Measurements from ENCODE around the gene SMU1.
A peak's percentile ranks its signal among the peaks of the same experiment; 100 is the strongest.

Gene SMU1

DNA sequence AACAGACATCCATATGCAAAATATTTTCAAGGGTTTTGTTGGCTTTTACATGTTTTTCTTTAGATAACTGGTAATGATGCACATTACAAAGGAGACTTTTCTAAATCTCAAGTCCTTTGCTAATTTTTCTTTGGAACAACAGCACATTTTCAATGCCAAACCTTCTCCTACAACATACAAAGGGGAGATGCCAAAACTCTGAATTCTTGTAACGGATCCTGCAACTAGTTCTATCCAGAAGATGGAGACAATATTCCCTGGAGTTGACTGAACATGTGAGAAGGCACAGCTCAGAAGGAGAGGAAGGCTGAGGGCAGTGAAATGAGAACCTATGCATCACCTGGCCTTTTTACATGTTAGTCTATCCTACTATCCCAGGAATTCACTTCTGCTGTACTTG, 30.4 kb downstream of the SMU1 start:
- DNase-seq (ENCODE audit: low read depth, low spot score) = no peak

DNA sequence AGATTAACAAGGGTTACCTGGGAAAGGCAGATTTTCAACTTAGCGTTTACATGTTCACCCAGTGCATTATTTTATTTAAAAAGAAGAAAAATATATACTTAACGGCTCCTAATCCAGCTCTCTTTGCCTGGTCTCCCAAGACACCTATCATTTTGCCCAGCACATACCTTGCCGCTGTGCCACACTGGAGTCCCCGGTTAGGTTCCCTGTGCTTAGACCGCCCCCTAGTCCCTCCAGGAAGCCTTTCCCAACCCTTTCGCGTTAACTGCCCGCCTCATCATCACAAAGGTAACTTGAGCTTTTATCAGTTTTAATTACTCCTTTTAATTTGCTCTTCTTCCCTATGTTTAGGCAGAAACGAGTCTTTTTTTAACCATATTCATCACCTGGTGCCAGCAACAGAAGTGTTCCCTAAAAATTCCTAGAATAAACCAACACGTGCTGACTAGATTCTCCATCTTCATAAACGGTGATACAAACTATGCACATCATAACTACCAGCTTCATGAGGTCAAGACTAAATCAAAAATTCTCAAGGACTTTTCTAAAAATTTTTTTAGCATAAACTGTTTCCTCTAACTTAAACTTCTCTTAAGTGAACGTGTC, 31.7 kb downstream of the SMU1 start:
- DNase-seq (ENCODE audit: low read depth, low spot score) = peak; percentile 57

DNA sequence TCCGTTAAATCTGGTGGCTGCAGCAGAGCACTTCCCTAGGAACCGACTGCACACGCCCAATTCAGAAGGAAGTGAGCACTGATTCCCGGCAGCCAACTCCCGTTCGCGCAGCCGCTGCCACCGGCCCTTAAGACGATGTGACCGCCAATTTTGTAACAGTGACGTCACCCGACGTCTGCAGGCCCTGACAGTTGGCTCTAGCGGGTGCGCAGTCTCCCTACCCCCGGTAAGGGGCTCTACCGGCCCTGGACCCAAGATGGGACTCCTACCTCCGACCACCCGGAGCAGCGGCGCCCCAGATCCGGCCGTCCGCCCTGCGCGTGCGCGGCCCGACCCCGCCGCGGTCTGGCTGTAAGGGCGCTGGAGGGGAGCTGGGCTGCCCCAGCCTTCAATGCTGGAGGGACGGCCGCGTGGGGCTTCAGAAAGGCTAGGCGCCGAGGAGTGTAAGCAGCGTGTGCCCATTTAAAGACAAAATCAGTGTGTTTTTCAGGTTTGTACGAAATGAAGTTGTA, 32.3 kb downstream of the SMU1 start:
- DNase-seq (ENCODE audit: low read depth, low spot score) = peak; percentile 92

DNA sequence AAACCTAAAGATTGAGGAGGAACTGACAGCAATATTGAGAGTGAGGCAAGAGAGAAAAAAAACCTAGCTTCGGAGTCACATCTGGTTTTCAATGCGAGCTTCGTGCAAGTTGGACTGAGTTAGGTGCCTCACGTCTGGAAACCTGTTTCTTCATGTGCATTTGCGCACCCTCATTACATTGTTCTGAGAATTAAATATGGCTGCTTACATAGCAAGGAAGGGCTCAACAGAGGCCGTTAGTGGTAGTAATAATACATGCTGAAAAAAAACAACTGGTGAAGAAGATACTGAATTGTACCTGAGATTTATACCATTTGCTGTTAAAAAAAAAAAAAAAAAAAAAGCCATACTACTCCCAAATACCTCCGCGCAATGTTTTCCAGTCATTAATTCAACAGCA, 32.8 kb downstream of the SMU1 start:
- DNase-seq (ENCODE audit: low read depth, low spot score) = no peak

DNA sequence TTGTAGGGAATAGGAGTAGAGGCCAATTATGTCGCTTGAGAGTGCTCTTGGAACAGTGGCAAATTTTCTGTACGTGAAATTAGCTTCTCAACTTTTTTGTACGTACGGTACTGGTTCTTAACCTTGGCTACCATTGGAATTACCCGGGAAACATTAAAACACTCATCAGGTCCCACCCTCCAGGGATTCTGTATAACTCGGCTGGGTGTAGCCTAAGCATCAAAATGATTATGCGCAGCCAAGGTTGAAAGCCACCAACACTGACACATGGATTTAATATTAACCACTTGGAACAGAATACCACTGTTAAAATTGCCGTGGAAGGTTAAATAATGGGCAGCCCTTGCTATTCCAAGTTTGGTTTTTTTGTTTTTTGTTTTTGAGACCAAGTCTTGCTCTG, 34.0 kb downstream of the SMU1 start:
- no peak for DNase-seq (ENCODE audit: low read depth, low spot score)

DNA sequence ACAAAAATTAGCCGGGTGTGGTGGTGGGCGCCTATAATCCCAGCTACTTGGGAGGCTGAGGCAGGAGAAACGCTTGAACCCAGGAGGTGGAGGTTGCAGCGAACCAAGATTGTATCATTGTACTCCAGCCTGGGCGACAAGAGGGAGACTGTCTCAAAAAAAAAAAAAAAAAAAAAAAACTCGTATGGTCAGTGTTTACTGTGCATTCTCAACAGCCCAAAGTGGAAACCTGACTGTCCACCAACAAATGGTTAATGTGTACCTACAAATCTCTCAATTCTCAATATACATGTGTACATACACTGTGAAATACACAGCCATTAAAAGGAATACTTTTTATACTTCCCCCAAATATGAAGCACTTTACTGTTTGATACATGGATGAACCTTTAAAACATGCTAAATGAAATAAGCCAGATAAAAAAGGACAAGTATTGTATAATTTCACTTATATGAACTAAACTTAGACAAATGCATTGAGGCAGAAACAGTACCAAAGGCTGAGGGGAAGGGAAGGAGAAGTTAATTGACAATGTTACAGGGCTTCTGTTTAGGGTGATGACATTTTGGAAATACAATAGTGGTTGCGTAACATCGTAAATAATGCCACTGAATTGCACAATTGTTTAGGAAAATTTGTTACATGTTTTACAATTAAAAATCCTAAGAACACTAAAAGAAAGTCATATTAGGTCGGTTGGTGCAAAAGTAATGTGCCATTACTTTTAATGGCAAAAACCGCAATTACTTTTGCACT, 34.9 kb downstream of the SMU1 start:
- DNase-seq (ENCODE audit: low read depth, low spot score) = no peak

DNA sequence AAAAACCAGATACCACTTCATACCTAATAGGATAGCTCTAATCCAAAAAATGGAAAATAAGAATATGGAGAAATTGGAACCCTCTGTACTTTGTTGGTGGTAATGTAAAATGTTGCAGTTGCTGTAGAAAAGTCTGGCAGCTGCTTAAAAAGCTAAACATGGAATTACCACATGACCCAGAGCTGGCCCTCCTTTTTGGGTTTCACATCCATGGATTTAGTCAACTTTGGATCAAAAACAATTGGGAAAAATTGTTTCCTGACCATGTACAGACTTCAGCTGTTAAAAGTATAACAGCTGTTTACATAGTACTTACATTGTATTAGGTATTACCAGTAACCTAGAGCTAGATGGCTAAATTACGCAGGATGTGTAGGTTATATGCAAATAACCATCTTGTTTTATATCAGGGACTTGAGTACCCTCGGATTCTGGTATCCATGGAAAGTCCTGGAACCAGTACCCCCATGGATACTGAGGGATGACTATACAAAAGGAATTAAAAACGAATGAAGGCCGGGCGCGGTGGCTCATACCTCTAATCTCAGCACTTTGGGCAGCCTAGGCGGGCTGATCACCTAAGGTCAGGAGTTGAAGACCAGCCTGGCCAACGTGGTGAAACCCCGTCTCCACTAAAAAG, 35.6 kb downstream of the SMU1 start:
- DNase-seq (ENCODE audit: low read depth, low spot score) = no peak

DNA sequence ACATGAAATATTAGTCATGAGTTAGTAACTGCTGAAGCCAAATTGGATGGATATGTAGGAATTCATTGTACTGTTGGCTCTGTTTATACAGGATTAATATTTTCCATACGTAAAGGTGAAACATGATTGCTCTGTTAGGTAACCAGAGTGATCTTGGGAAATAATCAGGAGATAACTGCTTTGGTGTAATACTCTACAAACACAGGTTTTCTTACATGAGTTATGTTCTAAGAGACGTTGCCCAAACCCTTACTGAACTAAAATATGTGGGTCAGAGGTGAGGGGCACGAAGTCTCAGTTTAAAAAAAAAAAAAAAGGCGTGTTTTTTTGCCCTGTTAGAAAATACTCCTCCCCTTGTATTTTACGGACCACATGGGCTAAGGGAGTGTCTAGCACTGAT, 43.6 kb downstream of the SMU1 start:
- no peak for DNase-seq (ENCODE audit: low read depth, low spot score)

DNA sequence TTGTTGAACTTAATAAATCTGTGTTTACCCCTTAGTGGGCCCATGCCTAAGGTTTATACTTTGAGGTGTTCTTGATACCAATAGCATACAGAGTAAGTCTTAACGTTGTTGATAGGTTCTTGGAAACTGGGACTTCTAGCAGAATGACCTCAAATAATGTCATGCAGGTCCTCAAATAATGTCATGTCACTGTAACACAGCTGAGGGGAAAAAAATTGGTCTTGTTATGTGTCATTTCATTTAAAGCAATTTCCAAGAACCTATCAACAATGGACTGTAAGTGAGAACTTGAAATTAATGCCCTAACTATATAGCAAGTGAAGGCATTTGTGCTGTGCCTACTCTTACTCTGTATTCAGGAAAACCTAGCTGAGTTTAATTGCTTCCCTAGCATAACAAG, 44.2 kb downstream of the SMU1 start:
- DNase-seq (ENCODE audit: low read depth, low spot score) = no peak

DNA sequence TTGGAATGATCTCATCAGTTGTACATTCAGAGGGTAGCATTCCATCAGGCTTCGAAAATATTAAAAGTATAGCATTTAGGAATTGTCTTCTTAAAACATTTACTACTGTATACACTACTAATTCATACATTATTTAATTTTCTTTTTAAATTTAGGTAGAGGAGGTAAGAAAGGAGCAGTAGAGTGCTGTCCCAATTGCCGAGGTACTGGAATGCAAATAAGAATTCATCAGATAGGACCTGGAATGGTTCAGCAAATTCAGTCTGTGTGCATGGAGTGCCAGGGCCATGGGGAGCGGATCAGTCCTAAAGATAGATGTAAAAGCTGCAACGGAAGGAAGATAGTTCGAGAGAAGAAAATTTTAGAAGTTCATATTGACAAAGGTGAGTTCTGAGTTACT, 46.2 kb downstream of the SMU1 start:
- DNase-seq (ENCODE audit: low read depth, low spot score) = no peak

DNA sequence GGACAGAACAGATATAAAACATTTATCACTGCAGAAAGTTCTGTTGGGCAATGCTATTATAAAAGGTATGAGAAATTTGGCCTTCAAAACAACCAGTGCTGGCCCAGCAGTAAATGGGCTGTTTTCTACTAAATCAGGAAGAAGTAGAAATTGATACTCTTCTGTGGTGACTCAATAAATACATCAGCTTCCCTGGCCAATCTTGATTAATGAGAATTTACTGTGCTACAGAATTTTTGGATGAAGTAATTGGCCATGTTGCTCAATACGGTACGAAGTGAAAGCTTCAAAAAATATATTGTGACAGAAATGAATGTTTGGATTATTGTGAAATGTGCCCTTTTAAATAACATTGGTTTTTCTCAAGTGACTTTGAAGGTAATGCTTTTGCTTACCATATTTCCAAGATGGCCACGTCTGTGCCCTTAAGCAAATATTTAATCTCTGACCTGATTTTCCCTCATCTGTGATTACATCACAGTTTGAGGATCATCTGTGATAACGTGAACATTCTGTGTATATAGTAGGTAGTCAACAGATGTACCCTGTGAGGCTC, 47.2 kb downstream of the SMU1 start:
- no peak for DNase-seq (ENCODE audit: low read depth, low spot score)

DNA sequence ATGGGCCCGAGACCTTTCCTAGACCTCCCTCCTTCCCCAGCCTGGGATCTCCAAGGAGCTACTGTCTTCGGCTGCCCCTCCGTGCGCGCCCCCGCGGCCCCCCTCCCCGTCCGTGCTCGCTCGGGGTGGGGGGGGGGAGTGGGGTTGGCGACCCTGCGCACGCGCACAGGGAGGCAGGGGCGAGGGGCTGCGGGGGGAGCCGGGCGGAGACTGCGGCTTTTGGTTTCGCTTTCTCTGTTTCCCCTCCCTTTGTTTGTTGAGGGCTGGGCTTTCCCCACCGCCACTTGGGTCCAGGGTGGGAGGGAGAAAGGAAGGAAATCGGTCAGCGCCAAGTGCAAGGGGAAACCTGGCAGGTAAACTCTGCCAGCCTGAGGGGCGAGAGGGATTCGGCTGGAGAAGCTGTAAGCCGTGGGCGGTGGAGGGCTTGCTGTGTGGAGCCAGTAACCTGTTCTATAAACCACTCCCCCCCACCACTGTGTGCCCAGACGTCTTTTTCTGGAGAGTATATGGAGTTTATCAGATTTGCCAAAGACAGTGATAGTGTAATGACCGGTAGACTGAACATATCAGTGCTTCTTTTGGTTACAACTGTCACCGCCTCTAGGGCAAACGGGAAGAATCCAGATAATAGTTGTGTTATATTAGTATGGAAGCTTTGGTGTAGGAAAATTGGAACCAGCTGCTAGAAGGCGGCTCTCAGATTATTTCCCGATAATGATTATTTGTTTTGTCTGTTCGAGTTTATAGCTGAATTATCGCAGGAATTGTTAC, 50.7 kb downstream of the SMU1 start:
- DNase-seq (ENCODE audit: low read depth, low spot score) = peak; percentile 78

DNA sequence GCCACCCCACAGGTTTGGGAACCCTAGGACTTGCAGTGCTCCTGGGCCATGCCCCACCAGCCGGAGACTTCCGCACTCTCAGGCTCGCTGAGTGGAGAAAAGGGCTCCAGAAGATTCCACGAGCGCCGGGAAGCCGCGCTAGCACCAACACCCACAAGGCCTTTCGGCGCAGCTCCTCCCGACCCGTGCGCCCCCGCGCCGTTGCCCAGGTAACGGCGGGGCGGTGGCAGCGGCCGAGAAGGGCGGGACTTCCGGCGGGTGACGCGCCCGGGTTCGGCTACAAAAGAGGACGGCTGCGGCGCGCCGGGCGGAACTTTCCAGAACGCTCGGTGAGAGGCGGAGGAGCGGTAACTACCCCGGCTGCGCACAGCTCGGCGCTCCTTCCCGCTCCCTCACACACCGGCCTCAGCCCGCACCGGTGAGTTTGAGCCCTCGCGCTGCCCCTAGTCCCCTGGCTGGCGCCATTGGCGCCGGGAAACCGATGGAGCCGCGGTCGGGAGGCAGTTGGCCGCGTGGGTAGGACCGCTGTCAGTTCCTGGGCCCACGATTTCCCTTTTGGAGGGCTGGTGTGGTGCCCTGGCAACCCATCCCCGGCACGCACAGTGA, 51.4 kb downstream of the SMU1 start, which contains the start of gene DNAJA1:
Gene DNAJA1 (plus strand): TSS at position 308 of the 606 bp plus-strand sequence. CDS start 1,212 bp downstream, outside the sequence.
- DNase-seq (ENCODE audit: low read depth, low spot score) = peak; percentile 96

DNA sequence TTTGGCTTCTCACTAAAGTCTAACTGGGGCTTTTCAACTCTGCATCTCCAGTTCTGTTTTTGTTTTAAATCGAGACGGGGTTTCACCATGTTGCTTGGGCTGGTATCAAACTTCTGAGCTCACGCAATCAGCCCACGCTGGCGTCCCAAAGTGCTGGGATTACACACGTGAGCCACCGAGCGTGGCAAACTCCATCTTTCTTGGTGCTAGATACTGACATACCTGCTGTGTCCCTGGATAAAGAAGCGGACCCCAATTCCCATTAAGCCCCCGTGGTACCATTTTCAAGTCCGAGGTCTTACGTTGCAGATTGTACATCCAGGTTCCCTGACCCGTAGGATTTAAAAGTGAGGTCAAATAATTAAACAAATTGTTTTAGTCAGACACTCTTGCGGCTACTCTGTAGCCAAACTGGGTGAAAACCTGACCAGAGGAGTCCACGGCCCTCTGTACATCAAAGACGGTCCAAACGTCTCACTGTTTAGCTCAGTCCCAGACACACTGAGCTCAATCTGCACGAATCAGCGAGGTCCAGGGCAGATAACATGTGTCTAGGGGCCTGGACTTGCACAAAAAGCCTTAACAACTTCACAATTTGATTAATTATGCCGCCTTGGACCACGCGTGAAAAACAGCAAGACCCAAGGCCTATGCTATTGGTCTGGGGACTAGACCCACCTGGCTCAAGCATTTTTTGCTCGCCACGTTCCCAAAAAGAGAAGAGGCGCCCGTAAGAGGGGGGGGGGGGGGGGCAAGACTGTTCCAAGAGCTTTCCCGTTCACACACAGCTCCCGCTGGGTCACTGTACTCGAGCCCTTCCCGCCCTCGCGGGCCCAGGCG, 52.1 kb downstream of the SMU1 start:
- no peak for DNase-seq (ENCODE audit: low read depth, low spot score)

DNA sequence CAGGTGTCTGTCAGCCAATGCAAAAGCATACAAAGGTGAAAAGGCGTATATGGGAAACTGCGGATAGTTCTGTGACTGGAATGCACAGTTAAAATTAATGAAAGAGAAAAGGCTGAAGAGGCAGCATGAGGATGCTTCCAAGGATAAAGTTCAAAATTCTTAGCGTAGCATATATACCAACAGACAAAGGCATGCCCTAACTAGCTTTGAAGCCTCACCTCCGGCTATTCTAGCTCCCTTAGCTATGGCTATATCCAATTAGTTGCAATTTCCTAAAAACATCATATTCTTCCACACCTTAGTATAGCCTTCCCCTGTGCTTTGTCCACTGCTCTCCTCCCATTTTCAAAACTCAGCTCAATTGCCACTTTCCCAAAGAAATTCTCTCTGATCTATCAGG, 52.8 kb downstream of the SMU1 start:
- DNase-seq (ENCODE audit: low read depth, low spot score) = no peak

DNA sequence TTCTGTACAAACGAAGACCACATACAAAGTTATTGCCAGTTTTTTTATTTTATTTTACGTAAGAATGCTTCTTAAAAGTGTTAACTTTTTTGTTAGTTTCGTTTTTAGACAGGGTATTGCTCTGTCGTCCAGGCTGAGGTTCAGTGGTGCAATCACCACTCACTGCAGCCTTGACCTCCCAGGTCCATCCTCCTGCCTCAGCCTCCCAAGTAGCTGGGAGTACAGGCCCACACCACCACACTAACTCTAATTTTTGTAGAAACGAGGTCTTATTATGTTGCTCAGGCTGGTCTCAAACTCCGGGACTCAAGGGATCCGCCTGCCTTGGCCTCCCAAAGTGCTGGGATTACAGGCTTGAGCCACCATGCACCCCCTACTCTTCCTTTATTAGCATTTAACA, 53.7 kb downstream of the SMU1 start:
- no peak for DNase-seq (ENCODE audit: low read depth, low spot score)

DNA sequence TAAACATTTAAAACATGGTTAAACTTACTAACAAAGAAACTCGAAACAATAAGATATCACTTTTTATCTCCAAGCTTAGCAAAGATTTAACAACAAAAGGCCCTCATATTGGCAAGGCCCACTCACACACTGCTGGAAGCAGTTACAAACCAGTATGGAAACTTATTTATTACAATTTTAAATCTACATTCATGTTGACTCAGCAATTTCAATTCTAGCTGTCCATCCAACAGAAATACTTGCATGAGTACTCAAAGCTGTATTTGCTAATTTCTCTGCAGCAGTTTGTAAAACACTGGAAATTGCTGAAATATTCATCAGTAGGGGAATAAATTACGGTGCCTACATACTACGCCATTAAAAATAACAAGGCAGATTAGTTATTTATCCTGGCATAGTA, 54.2 kb downstream of the SMU1 start:
- no peak for DNase-seq (ENCODE audit: low read depth, low spot score)

DNA sequence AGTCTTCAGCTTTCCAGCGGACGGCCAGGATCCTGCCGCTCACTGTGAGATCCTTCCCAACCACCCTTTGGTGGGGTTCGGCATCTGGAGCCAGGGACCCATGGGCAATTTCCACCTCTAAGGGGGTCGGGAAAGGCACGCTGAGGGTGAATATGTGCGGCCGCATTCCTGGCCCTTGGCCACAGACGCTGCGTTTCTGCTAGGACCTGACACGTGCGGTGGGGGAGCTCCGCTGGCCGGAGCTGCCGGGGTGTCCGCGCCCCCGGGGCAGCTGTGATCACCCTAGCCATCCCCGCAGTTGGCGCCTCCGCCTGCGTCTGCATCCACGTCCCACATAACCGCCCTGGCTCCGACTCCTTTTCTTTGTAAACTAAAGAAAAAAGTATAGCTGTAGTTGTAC, 56.7 kb downstream of the SMU1 start:
- DNase-seq (ENCODE audit: low read depth, low spot score) = no peak

DNA sequence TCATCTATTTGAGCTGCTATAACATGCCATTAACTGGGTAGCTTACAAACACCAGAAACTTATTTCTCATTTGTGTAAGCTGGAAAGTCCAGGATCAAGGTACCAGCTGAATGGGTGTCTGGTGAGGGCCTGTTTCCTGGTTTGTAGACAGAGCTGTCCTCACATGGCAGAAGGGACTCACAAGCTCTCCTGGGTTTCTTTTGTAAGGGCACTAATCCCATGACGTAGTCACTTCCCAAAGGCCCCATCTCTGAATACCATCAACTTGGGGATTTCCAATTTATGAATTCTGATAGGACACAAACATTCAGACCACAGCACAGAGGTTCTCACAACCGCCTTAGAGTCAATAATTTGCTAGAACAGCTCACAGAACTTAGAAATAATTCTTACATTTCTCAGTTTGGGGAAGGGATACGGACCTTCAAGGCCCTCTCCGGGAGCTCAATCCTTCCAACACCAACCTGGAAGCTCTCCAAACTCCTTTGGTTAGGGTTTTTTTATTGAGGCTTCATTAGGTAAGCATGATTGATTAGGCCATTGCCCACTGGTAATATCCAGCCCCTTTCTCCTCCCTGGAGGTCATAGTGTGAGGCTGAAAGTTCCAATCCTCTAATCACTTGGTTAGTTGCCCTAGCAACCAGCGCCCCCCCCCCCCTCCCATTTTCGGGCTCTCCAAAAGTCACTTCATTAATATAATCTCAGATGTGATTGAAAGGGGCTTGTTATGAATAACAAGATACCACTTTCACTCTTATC, 59.0 kb downstream of the SMU1 start:
- no peak for DNase-seq (ENCODE audit: low read depth, low spot score)

DNA sequence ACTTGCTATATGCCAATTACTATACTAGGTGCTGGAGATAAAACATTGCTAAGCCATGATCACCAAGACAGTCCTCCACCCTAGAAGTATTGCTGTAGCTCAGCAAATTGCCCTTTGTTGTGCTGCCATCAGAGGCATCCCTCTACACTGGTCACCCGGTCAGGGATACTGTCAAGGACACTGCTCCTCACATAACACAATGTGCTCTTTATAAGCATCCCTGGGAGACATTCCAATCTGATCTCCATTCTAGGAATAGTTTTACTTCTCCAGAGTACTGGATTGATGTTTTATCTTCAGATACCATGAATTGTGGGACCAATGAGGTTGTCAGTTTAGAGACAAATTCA, 61.8 kb downstream of the SMU1 start:
- DNase-seq (ENCODE audit: low read depth, low spot score) = no peak

Measured in ELF-1 (cell line).